PC-9 (cell line): Measurements from ENCODE around the gene MYRIP.

Experiments used
- EZH2 ChIP-seq: fragments of 200-600 bp; sonication (generic); IDR thresholded peaks from 2 replicates; pipeline ENCODE4 v1.8.0; 2017; ENCODE audit warnings: antibody characterized with exemption, low read depth
- TF ChIP-seq, protein P1 (sequence below): fragments of 200-600 bp; sonication (generic); conservative IDR thresholded peaks from 2 replicates; pipeline ENCODE4 v1.6.1; 2017; ENCODE audit warnings: mixed run types, antibody characterized with exemption, mild to moderate bottlenecking, moderate library complexity

DNA sequence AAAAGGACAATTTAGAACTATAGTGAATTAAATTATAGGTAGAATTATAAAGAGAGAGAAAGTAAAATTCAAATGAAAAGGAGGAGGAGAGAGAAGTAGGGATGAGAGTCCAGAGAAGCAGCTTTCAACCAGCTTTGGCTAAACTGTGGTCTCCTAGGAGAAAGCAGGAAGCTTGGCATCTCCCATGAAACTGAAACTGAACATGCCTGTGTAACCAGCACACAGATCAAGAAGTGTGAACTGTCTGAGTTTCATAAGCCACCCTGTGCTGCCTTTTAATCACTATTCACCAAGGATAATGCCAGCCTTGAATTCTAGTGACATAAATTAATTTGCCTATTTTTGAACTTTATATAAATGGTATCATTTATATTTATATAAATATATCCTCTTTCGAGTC, 128.5 kb downstream of the MYRIP start:
- TF ChIP-seq, protein P1, sequence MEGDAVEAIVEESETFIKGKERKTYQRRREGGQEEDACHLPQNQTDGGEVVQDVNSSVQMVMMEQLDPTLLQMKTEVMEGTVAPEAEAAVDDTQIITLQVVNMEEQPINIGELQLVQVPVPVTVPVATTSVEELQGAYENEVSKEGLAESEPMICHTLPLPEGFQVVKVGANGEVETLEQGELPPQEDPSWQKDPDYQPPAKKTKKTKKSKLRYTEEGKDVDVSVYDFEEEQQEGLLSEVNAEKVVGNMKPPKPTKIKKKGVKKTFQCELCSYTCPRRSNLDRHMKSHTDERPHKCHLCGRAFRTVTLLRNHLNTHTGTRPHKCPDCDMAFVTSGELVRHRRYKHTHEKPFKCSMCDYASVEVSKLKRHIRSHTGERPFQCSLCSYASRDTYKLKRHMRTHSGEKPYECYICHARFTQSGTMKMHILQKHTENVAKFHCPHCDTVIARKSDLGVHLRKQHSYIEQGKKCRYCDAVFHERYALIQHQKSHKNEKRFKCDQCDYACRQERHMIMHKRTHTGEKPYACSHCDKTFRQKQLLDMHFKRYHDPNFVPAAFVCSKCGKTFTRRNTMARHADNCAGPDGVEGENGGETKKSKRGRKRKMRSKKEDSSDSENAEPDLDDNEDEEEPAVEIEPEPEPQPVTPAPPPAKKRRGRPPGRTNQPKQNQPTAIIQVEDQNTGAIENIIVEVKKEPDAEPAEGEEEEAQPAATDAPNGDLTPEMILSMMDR = no peak
- no peak for TF ChIP-seq EZH2
